Endothelial cell of umbilical vein (primary cell): Measurements from ENCODE around the gene FAT2. TPM values are rescaled to one million over a fixed set of nuclear protein-coding genes. Genes with fewer than 3 reads are reported as not detected.

Source experiments
- BruUV-seq: library from RNA; stranded (reverse); fragments of 400-500 nt; replicated peaks from 2 replicates; lab custom pipeline; 2021; lab: Mats Ljungman, UMichigan
- CTCF ChIA-PET: fragments of 300-600, 350-600 bp; sonication (Branson Sonifier 250); formaldehyde crosslinking; loops from one replicate; lab custom pipeline; 2021; ENCODE audit warnings: antibody characterized with exemption, inconsistent platforms; lab: Charles Lee
- POLR2A ChIA-PET: fragments of 300-600, 350-600 bp; sonication (Branson Sonifier 250); formaldehyde crosslinking; loops from one replicate; lab custom pipeline; 2021; ENCODE audit warnings: antibody characterized with exemption, inconsistent platforms; lab: Charles Lee
- DNase-seq: peaks from one replicate; pipeline ENCODE4 v3.0.0-alpha.2; 2011; ENCODE audit warnings: low read depth, low spot score
- FAIRE-seq: peaks from 2 replicates; lab custom pipeline; 2011; peaks lifted over from hg19 to GRCh38; lab: Jason Lieb, UNC
- H2AFZ ChIP-seq: 2 replicates; pipeline ENCODE4 v1.6.0; 2012; ENCODE audit warnings: low read depth, low read length, control low read depth, inconsistent platforms
- H3K27ac ChIP-seq: 2 replicates; pipeline ENCODE4 v1.5.1; 2011; ENCODE audit warnings: low read depth, mild to moderate bottlenecking, control low read depth, low read length, moderate library complexity; ENCODE audit not compliant: insufficient read depth
- H3K27me3 ChIP-seq, 2 experiments: 2 replicates each; pipeline versions ENCODE4 v1.6.0 to v1.6.1; 2011; ENCODE audit warnings: low read length in 2 of 2, mixed read lengths in 1 of 2; ENCODE audit not compliant: control insufficient read depth in 2 of 2, insufficient read depth in 2 of 2
- H3K36me3 ChIP-seq, 2 experiments: 2 replicates in 1 of 2; 3 replicates in 1 of 2; pipeline ENCODE4 v1.5.1; 2011; ENCODE audit warnings: low read length in 2 of 2, mild to moderate bottlenecking in 1 of 2, moderate library complexity in 1 of 2; ENCODE audit not compliant: control insufficient read depth in 2 of 2, insufficient read depth in 2 of 2; ENCODE audit errors: extremely low read depth in 1 of 2
- H3K4me1 ChIP-seq: 3 replicates; pipeline ENCODE4 v1.5.1; 2011; ENCODE audit warnings: mild to moderate bottlenecking, low read length; ENCODE audit not compliant: control insufficient read depth, insufficient read depth; ENCODE audit errors: extremely low read depth
- H3K4me2 ChIP-seq: 2 replicates; pipeline ENCODE4 v1.6.1; 2011; ENCODE audit warnings: low read length, control low read depth, mixed read lengths; ENCODE audit not compliant: insufficient read depth
- H3K4me3 ChIP-seq, 3 experiments: fragments of 200-600 bp in 1 of 3; sonication (generic), shearing (Covaris generic) in 1 of 3; replicated peaks in 1 of 3; 2 replicates each; pipeline ENCODE4 v1.5.1; 2011 to 2016; ENCODE audit warnings: control low read depth in 3 of 3, low read length in 3 of 3, mild to moderate bottlenecking in 2 of 3, inconsistent platforms in 1 of 3, low read depth in 1 of 3, moderate library complexity in 1 of 3; ENCODE audit not compliant: insufficient read depth in 1 of 3
- H3K79me2 ChIP-seq: 2 replicates; pipeline ENCODE4 v1.6.0; 2012; ENCODE audit warnings: low read length, inconsistent platforms; ENCODE audit not compliant: control insufficient read depth, insufficient read depth
- H3K9ac ChIP-seq: replicated peaks from 2 replicates; pipeline ENCODE3; 2011; ENCODE audit warnings: low read length, control low read depth; ENCODE audit not compliant: insufficient read depth; ENCODE audit errors: extremely low read depth
- H3K9me1 ChIP-seq: replicated peaks from 3 replicates; pipeline ENCODE4 v1.6.0; 2011; ENCODE audit warnings: mild to moderate bottlenecking, low read length; ENCODE audit not compliant: control insufficient read depth, insufficient read depth; ENCODE audit errors: extremely low read depth
- H3K9me3 ChIP-seq: replicated peaks from 2 replicates; pipeline ENCODE4 v1.5.1; 2012; ENCODE audit warnings: low read length, inconsistent platforms; ENCODE audit not compliant: control insufficient read depth, insufficient read depth
- H4K20me1 ChIP-seq: replicated peaks from 2 replicates; pipeline ENCODE3; 2011; ENCODE audit warnings: mild to moderate bottlenecking, low read length; ENCODE audit not compliant: control insufficient read depth, insufficient read depth; ENCODE audit errors: extremely low read depth
- EZH2 ChIP-seq: IDR thresholded peaks from 2 replicates; pipeline ENCODE4 v1.6.1; 2012; ENCODE audit warnings: borderline replicate concordance, low read depth, mild to moderate bottlenecking, moderate library complexity, low read length, inconsistent platforms; ENCODE audit not compliant: severe bottlenecking
- FOS ChIP-seq: IDR thresholded peaks from 2 replicates; pipeline ENCODE4 v1.6.1; 2011; ENCODE audit warnings: mild to moderate bottlenecking, low read length, moderate library complexity, borderline replicate concordance; ENCODE audit not compliant: insufficient read depth
- GATA2 ChIP-seq: IDR thresholded peaks from 2 replicates; pipeline ENCODE4 v1.7.0; 2011; ENCODE audit warnings: low read depth, mild to moderate bottlenecking, moderate library complexity, mixed read lengths, low read length; ENCODE audit not compliant: insufficient read length, insufficient read depth
- JUN ChIP-seq: IDR thresholded peaks from 2 replicates; pipeline ENCODE4 v1.6.1; 2011; ENCODE audit warnings: borderline replicate concordance, low read depth; ENCODE audit not compliant: insufficient read length, insufficient read depth
- MYC ChIP-seq: IDR thresholded peaks from one replicate; pipeline ENCODE4 v1.6.1; 2011; ENCODE audit warnings: mild to moderate bottlenecking, low read depth, low read length
- POLR2A ChIP-seq: IDR thresholded peaks from 2 replicates; pipeline ENCODE4 v1.6.1; 2012; ENCODE audit warnings: low read depth, mild to moderate bottlenecking, control low read depth, low read length
- POLR2AphosphoS5 ChIP-seq: IDR thresholded peaks from 2 replicates; pipeline ENCODE4 v1.6.1; 2012; ENCODE audit warnings: low read depth, mild to moderate bottlenecking, control low read depth, low read length, moderate library complexity; ENCODE audit not compliant: insufficient read depth
- dilution Hi-C: fragments of 300-500 bp; cut with MboI; formaldehyde crosslinking; loops from one replicate; pipeline ENCODE4 v1.15.0; 2019; ENCODE audit warnings: low sequenced_read_pairs; ENCODE audit not compliant: extremely low pct_ligation_motif_present
- intact Hi-C: fragments of 100-400 bp; cut with micrococcal nuclease; formaldehyde crosslinking; loops from one replicate; pipeline ENCODE4 v1.10.0; 2022
- polyA plus RNA-seq, 4 experiments: library from polyadenylated mRNA; depleted of rRNA in 3 of 4; stranded (reverse) in 3 of 4; unstranded in 1 of 4; fragments of >200 nt; gene quantifications; 2 replicates each; pipeline versions ENCODE4 v1.2.1 to v1.2.3, GENCODE V29; 2011 to 2012; ENCODE audit warnings: missing spikeins in 1 of 4
- total RNA-seq: library from RNA; stranded (reverse); gene quantifications from 2 replicates; pipeline ENCODE4 v1.2.3, GENCODE V29; 2021
- TF ChIP-seq, protein P1 (sequence below), 2 donors: IDR thresholded peaks; 1 replicate in 1 of 2; 2 replicates in 1 of 2; pipeline ENCODE4 v1.5.1; 2011; ENCODE audit warnings: low read length in 2 of 2, mild to moderate bottlenecking in 2 of 2, moderate library complexity in 2 of 2, control low read depth in 1 of 2, inconsistent platforms in 1 of 2, low read depth in 1 of 2; ENCODE audit not compliant: insufficient read depth in 1 of 2; ENCODE audit errors: extremely low read depth in 1 of 2
- TF ChIP-seq, protein P2 (sequence below): IDR thresholded peaks from 2 replicates; pipeline ENCODE4 v1.6.1; 2011; ENCODE audit not compliant: insufficient read depth, insufficient read length

FAT2 gene
- total and polyA plus RNA-seq, 2 donors (not counting 3 experiments of a cell fraction or from before 2014, with no cell fraction given), result not detected

DNA sequence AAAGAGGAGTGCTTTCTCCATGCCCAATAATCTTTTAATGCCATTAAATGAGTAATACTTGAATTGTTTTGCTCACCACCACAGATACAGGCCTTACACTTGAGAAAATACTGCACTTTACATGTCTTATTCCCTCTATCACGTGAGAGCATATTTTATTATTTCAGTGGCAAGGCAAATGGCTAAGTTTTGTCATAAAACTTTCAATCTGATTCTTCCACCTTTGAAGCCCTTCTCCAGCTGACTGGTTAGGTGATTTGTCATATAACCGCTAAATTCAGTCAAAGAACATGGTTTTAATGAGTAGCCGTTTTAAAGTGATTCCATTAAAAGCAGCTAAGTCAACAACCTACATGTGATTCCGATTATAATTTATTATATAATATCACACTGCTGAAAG, 43.8 kb downstream of the FAT2 start:
- H3K36me3 ChIP-seq, result no peaks in the 10 kb centered on the region
- DNase-seq (no peak), FAIRE-seq (no peak)
- H3K4me2 ChIP-seq, result no peak overlapping the region
- no peak overlapping the region for H3K9ac ChIP-seq
- no peaks in the 10 kb centered on the region for H4K20me1 ChIP-seq
- intact Hi-C loops, result no loop called here
- no peaks in the 10 kb centered on the region for H3K9me1 ChIP-seq
- TF ChIP-seq MYC (no peak), GATA2 (no peak), POLR2A (no peak), EZH2 (no peak), FOS (no peak), POLR2AphosphoS5 (no peak), JUN (no peak)
- TF ChIP-seq, protein P1, sequence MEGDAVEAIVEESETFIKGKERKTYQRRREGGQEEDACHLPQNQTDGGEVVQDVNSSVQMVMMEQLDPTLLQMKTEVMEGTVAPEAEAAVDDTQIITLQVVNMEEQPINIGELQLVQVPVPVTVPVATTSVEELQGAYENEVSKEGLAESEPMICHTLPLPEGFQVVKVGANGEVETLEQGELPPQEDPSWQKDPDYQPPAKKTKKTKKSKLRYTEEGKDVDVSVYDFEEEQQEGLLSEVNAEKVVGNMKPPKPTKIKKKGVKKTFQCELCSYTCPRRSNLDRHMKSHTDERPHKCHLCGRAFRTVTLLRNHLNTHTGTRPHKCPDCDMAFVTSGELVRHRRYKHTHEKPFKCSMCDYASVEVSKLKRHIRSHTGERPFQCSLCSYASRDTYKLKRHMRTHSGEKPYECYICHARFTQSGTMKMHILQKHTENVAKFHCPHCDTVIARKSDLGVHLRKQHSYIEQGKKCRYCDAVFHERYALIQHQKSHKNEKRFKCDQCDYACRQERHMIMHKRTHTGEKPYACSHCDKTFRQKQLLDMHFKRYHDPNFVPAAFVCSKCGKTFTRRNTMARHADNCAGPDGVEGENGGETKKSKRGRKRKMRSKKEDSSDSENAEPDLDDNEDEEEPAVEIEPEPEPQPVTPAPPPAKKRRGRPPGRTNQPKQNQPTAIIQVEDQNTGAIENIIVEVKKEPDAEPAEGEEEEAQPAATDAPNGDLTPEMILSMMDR (IDR thresholded peaks at IDR 0.05; ENCODE audit: extremely low read depth in 1 of 2, insufficient read depth in 1 of 2, low read depth in 1 of 2, low read length in 2 of 2), result no peak
- TF ChIP-seq, protein P2, sequence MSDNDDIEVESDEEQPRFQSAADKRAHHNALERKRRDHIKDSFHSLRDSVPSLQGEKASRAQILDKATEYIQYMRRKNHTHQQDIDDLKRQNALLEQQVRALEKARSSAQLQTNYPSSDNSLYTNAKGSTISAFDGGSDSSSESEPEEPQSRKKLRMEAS, result no peak
- H3K4me3 ChIP-seq, result no peak overlapping the region
- H3K27me3 ChIP-seq, result no peaks in the 10 kb centered on the region
- no peaks in the 10 kb centered on the region for H3K9me3 ChIP-seq
- no TSS peak for BruUV-seq
- dilution Hi-C loops, result no loop called here
- ChIA-PET POLR2A (no interaction called here), CTCF (interaction anchor here (1.2 to 2.5 kb wide), 3 partner anchors 14 to 104 kb away, joined by 3 to 5 read pairs (median 5); no protein-coding TSS in a partner anchor)
- H2AFZ ChIP-seq, result no peak overlapping the region
- no peaks in the 10 kb centered on the region for H3K79me2 ChIP-seq
- no peak overlapping the region for H3K27ac ChIP-seq
- H3K4me1 ChIP-seq, result no peaks in the 10 kb centered on the region
